Gastroesophageal sphincter (tissue), 4 donors: ENCODE data around the gene RUFY3. TPM values are rescaled to one million over a fixed set of nuclear protein-coding genes. Genes with fewer than 3 reads are reported as not detected.

Experiments used
- ATAC-seq: fragments of 150-250 bp; one replicate; pipeline ENCODE4 v1.9.1; 2016; ENCODE audit warnings: mild to moderate bottlenecking, moderate library complexity
- H3K27ac ChIP-seq, 4 donors: fragments of 200-600 bp; sonication (generic) in 3 of 4; 1 replicate in 3 of 4; 2 replicates in 1 of 4; pipeline ENCODE4 v1.5.1; 2016 to 2019
- H3K27me3 ChIP-seq: fragments of 200-600 bp; sonication (generic); one replicate; pipeline ENCODE4 v1.5.1; 2019
- H3K36me3 ChIP-seq, 2 donors: fragments of 200-600 bp; sonication (generic); one replicate each; pipeline ENCODE4 v1.5.1; 2019; ENCODE audit warnings: control low read depth in 1 of 2
- H3K4me1 ChIP-seq, 3 donors: fragments of 200-600 bp; sonication (generic); 1 replicate in 2 of 3; 2 replicates in 1 of 3; pipeline ENCODE4 v1.5.1; 2016 to 2019; ENCODE audit warnings: control low read depth in 2 of 3
- H3K4me3 ChIP-seq, 2 donors: fragments of 200-600 bp; sonication (generic); one replicate each; pipeline ENCODE4 v1.5.1; 2019; ENCODE audit warnings: mild to moderate bottlenecking in 1 of 2, moderate library complexity in 1 of 2
- H3K9me3 ChIP-seq, 3 donors: fragments of 200-600 bp; sonication (generic); one replicate each; pipeline ENCODE4 v1.5.1; 2017 to 2019; ENCODE audit warnings: control low read depth in 2 of 3
- EP300 ChIP-seq: sonication (generic); formaldehyde crosslinking; IDR thresholded peaks from one replicate; pipeline ENCODE4 v1.6.1; 2017; ENCODE audit warnings: antibody characterized with exemption, mild to moderate bottlenecking
- POLR2A ChIP-seq, 2 donors: fragments of 450-650 bp; IDR thresholded peaks; one replicate each; pipeline ENCODE4 v1.6.1; 2017; ENCODE audit warnings: antibody characterized with exemption in 2 of 2, mild to moderate bottlenecking in 2 of 2, moderate library complexity in 1 of 2
- POLR2AphosphoS5 ChIP-seq: sonication (generic); formaldehyde crosslinking; IDR thresholded peaks from one replicate; pipeline ENCODE4 v1.6.1; 2017; ENCODE audit warnings: antibody characterized with exemption
- WGBS, 2 donors: methylation state at CpG; one replicate each; pipeline ENCODE4 v1.1.5; 2018; ENCODE audit warnings: low coverage in 1 of 2; 5-methylcytosine and 5-hydroxymethylcytosine counted together
- total RNA-seq, 4 donors: library from RNA; depleted of rRNA; stranded (reverse); fragments of >200 nt; gene quantifications; one replicate each; pipeline ENCODE4 v1.1.0, GENCODE V29; 2016
- TF ChIP-seq, protein P1 (sequence below), 4 experiments: fragments of 200-600 bp in 2 of 4; fragments of 450-650 bp in 2 of 4; sonication (generic) in 1 of 4; IDR thresholded peaks; one replicate each; pipeline ENCODE4 v1.5.1; 2017 to 2019; ENCODE audit warnings: antibody characterized with exemption in 4 of 4, mild to moderate bottlenecking in 2 of 4, moderate library complexity in 2 of 4

Gene RUFY3
- total RNA-seq, 4 donors from 2014 or later = 40.4 to 57.7 (median 49.7) TPM

DNA sequence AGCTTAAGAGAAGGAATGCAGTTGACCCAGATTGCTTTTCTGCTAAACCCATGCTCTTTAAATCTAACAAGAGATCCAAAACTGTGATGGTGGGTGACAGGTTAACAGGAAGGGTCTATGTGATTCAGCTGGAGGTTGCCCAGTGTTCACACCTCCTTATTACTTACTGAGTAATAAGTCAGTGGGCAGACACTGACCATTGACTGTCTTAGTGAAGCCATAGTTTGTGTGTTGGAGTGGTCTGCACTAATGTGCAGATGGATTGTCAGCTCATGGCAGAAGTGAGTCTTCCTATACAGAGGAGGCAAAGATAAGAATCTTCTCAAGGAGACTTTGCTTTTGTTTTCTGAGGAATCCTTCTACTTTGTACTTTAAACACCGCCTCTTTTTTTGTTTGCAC is 15.2 kb upstream of the RUFY3 start:
- H3K9me3 ChIP-seq = no peaks in the 10 kb centered on the region
- no peak for TF ChIP-seq POLR2A (IDR thresholded peaks at IDR 0.05)
- TF ChIP-seq EP300 = no peak
- H3K27ac ChIP-seq = peak overlapping the region; percentile 88 to 98 (median 94)
- no peaks in the 10 kb centered on the region for H3K36me3 ChIP-seq
- no peak for ATAC-seq
- H3K4me3 ChIP-seq = peak overlapping the region in 1 of 2 donors; percentile 70
- H3K27me3 ChIP-seq = no peaks in the 10 kb centered on the region
- H3K4me1 ChIP-seq = peaks cover 0 to 39% (median 9%) of the 10 kb centered on the region in 3 donors
- 86 to 100% methylated on average over 1 of the region's 1 CpG for WGBS, 2 donors

DNA sequence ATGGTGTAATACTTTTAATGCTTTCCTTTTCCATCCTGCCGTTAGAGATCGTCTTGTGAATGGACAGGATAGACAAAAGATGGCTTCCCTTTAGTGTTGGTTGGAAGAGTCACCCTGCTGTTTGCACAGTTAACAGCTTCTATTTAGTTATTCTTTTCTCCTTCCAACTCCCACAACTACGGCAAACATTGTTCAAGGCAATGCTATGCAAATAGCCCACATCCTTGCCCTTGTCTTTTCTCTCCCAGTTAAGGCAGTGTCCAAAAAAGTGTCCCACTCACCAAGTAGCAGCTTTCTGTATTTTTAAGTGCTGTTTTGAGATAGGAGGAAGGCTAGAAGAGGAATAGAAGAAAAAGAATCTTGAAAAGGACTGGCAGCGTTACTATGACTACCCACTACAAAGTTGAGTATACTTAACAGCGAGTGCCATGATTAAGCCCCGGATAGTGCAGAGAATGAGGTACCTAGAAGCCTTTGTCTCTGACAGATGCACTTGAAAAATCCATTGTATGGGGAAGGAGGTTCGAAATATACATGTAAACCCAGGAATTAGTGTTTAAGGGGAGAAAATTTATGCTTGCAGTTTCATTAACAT is 12.1 kb upstream of the RUFY3 start:
- Histone ChIP-seq H3K4me3 (no peak overlapping the region), H3K27me3 (no peaks in the 10 kb centered on the region), H3K27ac (no peak overlapping the region), H3K9me3 (no peaks in the 10 kb centered on the region), H3K4me1 (peaks cover 0 to 51% (median 9%) of the 10 kb centered on the region in 3 donors), H3K36me3 (no peaks in the 10 kb centered on the region)
- no peak for ATAC-seq
- TF ChIP-seq POLR2A (IDR thresholded peaks at IDR 0.05) = no peak
- TF ChIP-seq POLR2AphosphoS5 = no peak
- TF ChIP-seq, protein P1, sequence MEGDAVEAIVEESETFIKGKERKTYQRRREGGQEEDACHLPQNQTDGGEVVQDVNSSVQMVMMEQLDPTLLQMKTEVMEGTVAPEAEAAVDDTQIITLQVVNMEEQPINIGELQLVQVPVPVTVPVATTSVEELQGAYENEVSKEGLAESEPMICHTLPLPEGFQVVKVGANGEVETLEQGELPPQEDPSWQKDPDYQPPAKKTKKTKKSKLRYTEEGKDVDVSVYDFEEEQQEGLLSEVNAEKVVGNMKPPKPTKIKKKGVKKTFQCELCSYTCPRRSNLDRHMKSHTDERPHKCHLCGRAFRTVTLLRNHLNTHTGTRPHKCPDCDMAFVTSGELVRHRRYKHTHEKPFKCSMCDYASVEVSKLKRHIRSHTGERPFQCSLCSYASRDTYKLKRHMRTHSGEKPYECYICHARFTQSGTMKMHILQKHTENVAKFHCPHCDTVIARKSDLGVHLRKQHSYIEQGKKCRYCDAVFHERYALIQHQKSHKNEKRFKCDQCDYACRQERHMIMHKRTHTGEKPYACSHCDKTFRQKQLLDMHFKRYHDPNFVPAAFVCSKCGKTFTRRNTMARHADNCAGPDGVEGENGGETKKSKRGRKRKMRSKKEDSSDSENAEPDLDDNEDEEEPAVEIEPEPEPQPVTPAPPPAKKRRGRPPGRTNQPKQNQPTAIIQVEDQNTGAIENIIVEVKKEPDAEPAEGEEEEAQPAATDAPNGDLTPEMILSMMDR (IDR thresholded peaks at IDR 0.05) = no peak
- TF ChIP-seq EP300 = no peak
- WGBS, 2 donors = 87 to 93% methylated on average over 7 of the region's 7 CpGs

DNA sequence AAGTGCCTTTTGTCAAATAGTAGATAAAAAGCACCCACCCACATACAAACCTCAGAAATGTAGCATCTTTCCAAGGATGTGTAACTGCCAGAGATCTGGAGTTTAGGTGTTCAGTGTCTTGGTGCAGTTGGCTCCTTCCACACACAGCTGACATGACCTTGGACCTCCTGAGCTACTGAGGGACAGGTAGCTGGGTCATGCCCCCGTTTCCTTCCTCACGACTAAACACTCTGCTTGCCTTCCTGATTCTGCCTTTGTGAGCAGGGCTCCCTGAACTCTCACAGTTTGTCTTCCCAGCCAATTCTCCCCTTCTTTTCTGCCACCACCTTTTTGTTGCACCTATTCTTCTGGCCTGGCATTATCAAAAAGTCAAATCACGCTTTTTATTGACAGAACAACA is 10.2 kb upstream of the RUFY3 start:
- 47 to 78% methylated on average over 3 of the region's 3 CpGs for WGBS, 2 donors
- Histone ChIP-seq H3K4me3 (no peak overlapping the region), H3K27me3 (no peaks in the 10 kb centered on the region), H3K27ac (no peak overlapping the region), H3K4me1 (peaks cover 0 to 42% (median 3%) of the 10 kb centered on the region in 3 donors), H3K9me3 (no peaks in the 10 kb centered on the region), H3K36me3 (no peaks in the 10 kb centered on the region)
- ATAC-seq = no peak
- no peak for TF ChIP-seq POLR2A (IDR thresholded peaks at IDR 0.05)

DNA sequence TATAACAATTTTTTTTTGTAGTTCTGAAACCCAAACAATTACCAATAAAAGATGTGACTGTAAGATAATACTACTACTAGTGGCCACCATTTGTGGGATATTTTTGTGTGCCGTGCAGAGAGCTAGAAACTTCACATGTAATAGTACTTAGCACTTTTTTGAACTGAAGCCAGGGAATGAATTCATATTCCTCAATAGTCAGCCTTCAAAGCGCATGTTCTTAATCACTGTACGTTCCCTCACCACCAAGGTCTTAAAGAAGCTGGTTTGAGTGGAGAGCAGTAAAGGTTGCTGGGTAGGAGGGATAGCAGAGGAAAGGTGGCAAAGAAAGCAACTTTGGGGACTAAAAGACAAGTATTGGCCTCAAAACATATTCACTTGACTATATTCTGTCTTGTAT is 9.6 kb upstream of the RUFY3 start:
- Histone ChIP-seq H3K27me3 (no peaks in the 10 kb centered on the region), H3K4me3 (no peak overlapping the region), H3K27ac (no peak overlapping the region), H3K36me3 (no peaks in the 10 kb centered on the region), H3K4me1 (peaks cover 0 to 37% (median 0%) of the 10 kb centered on the region in 3 donors), H3K9me3 (no peaks in the 10 kb centered on the region)
- no peak for TF ChIP-seq POLR2AphosphoS5
- TF ChIP-seq POLR2A (IDR thresholded peaks at IDR 0.05) = no peak
- no peak for TF ChIP-seq EP300
- TF ChIP-seq, protein P1 (IDR thresholded peaks at IDR 0.05) = no peak
- no peak for ATAC-seq
- WGBS, 2 donors = 51 to 52% methylated on average over 3 of the region's 3 CpGs

DNA sequence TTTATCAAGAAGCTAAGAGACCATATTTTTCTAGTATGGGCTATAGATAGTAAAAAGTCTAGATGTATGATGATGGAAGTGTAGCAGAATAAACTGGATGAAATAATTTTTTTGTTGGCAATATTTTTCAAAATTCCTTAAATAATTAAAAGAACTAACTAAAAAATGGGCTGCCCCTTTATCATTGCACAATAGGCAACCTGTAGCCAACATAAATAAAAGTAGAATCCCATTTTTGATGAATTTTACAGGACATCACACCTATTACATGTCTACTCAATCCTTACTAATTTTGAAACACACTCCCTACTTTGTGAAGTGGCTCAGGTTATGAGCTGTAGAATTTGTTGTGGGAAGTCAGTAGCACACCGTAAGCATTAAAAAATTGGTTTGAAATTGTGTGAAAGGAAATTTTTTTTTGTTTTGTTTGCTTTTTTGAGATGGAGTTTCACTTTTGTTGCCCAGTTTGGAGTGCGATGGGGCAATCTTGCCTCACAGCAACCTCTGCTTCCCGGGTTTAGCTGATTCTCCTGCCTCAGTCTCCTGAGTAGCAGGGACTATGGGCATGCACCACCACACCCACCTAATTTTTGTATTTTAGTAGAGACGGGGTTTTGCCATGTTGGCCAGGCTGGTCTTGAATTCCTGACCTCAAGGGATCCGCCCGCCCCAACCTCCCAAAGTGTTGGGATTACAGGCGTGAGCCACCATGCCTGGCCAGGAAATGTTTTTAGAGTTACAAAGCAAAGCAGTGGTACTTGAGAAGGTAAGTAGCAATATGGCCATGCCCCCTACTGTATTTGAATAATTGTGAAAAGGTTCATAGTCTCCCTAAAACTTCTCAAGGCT is 8.9 kb upstream of the RUFY3 start:
- H3K9me3 ChIP-seq = no peaks in the 10 kb centered on the region
- whole genome bisulfite sequencing, 2 donors = 97 to 100% methylated on average over 3 of the region's 7 CpGs
- H3K4me3 ChIP-seq = no peak overlapping the region
- no peak for ATAC-seq
- peaks cover 0 to 30% (median 0%) of the 10 kb centered on the region in 3 donors for H3K4me1 ChIP-seq
- no peak overlapping the region for H3K27ac ChIP-seq
- TF ChIP-seq EP300 = no peak
- TF ChIP-seq, protein P1 (IDR thresholded peaks at IDR 0.05) = no peak
- no peak for TF ChIP-seq POLR2A (IDR thresholded peaks at IDR 0.05)
- no peak for TF ChIP-seq POLR2AphosphoS5
- H3K27me3 ChIP-seq = no peaks in the 10 kb centered on the region
- no peaks in the 10 kb centered on the region for H3K36me3 ChIP-seq
